Parietal lobe (tissue), 1 donor: ENCODE data around the gene CACNA2D3. TPM values are rescaled to one million over a fixed set of nuclear protein-coding genes. Genes with fewer than 3 reads are reported as not detected.

Experiments
- total RNA-seq: library from RNA; depleted of rRNA; stranded (reverse); fragments of >200 nt; gene quantifications from one replicate; pipeline ENCODE4 v1.2.3, GENCODE V29; 2014

The CACNA2D3 gene
- 16.6 TPM for total RNA-seq

DNA sequence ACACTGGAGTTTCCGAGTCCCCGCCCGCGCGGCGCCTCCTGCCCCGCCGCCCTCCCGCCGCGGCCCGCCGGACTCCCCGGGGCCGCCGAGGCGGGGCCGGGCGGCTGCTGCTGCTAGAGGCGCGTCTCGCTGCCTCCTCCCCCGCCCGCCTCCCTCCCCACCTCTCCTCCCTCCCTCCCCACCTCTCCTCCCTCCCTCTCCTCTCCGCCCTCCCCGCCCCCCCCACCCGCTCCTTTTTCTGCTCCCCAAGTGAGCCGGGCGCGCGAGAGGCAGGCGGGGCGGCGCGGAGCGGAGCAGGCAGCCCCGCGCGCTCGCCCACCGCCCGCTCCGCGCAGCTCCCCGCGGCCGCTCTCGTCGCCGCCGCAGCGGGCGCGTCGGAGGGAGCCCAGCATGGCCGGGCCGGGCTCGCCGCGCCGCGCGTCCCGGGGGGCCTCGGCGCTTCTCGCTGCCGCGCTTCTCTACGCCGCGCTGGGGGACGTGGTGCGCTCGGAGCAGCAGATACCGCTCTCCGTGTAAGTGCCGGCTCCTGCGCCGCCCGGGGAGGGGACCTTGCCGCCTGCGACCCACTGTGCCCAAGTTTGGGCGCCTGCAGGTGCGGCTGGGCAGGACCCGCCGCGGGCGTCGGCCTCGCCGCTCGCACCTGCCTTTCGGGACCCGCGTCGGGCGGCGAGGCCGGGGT lies at the start of gene CACNA2D3:
TSS of gene CACNA2D3 (plus strand) at position 229 of the 679 bp plus-strand sequence.

DNA sequence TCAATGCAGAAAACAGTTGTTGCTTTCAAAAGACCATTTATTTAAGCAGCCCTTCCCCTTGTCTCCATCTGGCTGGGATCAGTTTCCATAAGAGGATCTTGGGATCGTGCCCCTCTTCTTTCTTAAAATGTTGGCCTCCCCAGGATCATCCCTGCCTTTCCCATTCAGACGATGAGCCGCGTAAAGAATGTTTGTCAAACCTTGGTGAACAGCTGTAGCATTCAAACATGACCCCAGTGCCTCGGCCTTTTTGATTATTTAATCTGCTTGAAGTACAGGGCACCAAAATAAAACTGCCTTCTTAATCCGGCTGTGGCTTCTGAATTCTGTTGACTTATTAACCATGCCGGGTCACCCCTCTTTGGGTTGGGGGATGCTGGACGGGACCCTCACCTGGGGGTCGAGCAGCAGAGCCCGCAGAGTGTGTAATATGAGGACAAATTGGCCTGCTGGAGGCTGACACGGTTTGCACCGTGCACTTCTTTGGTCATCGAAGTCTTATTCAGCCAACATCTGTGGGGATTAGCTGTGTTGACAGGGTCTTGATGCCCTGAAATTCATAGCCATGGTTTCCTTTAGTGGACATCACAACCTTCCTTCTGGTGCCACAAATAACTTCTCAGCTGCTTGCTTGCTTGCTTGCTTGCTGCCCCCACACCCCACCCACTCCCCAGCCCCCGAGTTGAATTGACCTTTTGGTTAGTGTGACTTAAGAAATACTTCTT lies 805.9 kb downstream of the CACNA2D3 start, which contains the start of gene LRTM1:
TSS of gene LRTM1 (minus strand) at position 14 of the 725 bp plus-strand sequence. CDS start 148 bp downstream, outside the sequence.

Other genes starting within 250 kb of the CACNA2D3 start
- gene ACTR8, start 240.4 kb upstream of the CACNA2D3 start, total RNA-seq, result 68.2 TPM
- 24.1 TPM for gene SELENOK, start 230.7 kb upstream of the CACNA2D3 start, total RNA-seq